GM12873 (cell line): ENCODE measurements around the gene PRG3.

Source experiments
- TF ChIP-seq, protein P1 (sequence below): IDR thresholded peaks from 2 replicates; pipeline ENCODE4 v1.5.1; 2012; ENCODE audit warnings: low read depth, mild to moderate bottlenecking, moderate library complexity, low read length, control low read depth; ENCODE audit not compliant: insufficient read depth; ENCODE audit errors: missing control alignments

The PRG3 gene

DNA sequence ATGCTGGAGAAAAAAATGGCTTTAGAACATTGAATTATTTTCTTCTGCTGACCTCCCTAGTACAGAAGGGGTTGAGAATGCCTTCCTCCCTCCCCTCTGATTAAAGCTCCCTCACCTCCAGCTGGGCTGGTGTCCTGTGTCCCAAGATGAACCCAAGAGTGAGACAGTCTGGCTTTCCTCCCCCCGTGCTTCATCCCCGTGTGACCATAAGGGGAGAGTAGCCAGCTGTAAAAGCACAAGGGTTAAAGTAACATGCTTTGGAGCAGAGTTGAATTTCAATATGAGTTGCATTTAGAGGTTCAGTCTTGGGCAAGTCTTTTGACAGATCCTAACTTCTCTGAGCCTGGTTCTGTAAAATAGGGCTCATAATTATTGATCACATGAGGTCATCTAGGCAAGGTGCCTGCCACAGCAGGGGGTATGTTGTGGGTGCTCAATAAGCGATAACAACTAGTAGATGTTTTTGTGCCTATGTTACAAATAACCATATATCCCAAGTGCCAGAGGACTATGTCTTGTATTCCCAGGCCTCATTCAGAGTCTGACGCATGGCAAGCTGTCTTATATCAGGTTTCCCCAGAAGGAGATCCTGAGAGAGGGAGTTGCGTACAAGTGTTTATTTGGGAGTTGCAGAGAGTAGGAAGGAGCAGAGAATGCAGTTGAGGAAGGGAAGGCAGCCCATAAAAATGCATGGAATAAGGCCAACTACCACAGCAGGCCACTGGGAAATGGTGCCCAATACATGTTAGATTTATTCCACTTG lies 5.4 kb upstream of the PRG3 start:
- TF ChIP-seq, protein P1, sequence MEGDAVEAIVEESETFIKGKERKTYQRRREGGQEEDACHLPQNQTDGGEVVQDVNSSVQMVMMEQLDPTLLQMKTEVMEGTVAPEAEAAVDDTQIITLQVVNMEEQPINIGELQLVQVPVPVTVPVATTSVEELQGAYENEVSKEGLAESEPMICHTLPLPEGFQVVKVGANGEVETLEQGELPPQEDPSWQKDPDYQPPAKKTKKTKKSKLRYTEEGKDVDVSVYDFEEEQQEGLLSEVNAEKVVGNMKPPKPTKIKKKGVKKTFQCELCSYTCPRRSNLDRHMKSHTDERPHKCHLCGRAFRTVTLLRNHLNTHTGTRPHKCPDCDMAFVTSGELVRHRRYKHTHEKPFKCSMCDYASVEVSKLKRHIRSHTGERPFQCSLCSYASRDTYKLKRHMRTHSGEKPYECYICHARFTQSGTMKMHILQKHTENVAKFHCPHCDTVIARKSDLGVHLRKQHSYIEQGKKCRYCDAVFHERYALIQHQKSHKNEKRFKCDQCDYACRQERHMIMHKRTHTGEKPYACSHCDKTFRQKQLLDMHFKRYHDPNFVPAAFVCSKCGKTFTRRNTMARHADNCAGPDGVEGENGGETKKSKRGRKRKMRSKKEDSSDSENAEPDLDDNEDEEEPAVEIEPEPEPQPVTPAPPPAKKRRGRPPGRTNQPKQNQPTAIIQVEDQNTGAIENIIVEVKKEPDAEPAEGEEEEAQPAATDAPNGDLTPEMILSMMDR, result no peak

DNA sequence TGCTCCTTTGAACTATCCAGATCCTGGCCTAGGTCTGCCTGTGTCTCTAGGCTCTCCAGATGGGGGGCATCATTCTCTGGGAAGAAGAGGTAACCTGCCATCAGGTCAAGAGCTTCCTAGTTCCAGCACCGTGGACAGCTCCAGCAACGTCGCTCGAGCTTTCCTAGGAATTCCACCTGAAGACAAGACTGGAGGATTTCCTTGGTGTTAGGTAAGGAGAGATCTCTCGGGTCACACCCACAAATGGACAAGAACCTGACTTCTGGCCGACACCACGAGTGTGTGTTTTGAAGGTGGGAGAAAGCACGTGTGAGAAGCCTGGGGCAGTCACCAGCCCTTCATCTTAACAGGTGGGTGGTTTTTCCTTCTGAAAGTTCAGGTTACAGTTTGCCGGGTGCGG lies 1.2 kb downstream of the PRG3 start:
- TF ChIP-seq, protein P1, result no peak

DNA sequence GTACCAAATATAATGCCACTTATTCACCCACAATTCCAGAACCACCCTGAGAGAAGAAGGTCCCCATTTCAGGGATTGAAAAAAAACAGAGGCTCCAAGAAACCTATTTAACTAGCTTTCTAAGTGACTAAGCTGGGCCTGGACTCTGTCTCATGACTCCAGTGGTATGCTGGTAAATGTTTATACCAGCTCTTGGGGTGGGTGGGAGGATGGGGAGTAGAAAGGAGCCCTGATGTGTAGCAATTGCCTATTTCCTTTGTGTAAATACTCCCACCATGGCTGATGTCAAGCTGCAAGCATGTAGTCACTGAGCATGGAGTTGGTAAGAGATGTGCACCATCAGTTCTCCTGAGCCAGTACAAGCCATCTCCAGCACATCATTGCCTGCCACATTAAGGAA lies 2.8 kb downstream of the PRG3 start:
- TF ChIP-seq, protein P1, result no peak

DNA sequence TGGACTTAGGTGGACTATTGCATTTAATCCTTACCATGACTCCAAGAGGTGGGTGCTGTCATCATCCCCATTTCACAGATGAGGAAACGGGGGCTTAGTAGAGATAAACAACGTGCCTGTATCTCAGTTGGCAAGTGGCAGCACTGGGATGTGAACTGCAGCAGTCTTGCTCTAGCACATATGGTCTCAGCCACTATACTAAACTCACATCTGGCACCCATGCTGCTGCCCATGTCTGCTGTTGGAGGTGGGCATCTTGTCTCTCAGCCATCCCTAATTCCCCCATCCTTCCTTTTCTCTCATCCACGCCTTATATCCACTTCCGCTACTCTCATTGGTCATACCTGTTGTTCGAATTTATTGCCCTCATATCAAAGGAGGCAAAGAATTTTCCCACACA lies 3.8 kb downstream of the PRG3 start:
- TF ChIP-seq, protein P1, result no peak

DNA sequence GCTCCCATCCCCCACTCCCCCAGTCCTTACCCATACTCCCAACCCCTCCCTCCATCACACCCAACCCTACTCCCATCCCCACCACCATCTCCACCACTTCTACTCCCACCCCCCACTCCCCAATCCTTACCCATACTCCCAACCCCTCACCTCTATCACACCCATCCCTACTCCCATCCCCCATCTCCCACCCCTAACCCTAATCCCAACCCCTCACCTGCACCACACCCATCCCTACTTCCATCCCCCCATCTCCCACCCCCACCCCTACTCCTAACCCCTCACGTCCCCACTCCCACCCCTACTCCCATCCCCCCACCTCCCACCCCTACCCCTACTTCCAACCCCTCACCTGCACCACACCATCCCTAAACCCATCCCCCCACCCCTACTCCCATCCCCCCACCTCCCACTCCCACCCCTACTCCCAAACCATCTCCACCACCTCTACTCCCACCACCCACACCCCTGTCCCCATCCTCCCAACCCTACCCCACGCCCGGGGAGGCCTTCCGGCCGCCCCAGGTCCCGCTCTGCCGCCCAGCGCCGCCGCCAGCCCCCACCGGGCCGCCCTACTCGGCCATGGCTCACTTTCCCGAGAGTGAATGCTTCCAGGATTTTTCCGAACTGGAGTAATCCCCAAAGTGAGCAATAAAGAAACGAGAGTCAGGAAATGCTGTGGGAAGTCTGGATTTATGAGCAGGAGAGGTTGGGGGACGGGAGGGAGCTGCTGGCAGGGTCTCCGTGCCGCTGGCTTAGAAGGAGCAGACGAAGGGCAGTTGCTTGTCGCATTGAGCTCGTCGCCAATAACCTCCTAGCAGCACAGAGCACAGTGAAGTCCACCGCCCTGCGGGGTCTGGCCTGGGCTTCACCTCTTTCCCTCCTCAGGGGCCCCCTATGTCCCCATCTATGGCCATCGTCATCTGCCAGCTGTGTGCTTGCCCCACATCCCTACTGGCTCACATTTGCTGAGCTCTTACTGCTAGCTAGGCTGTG lies 4.6 kb downstream of the PRG3 start:
- TF ChIP-seq, protein P1, result no peak

DNA sequence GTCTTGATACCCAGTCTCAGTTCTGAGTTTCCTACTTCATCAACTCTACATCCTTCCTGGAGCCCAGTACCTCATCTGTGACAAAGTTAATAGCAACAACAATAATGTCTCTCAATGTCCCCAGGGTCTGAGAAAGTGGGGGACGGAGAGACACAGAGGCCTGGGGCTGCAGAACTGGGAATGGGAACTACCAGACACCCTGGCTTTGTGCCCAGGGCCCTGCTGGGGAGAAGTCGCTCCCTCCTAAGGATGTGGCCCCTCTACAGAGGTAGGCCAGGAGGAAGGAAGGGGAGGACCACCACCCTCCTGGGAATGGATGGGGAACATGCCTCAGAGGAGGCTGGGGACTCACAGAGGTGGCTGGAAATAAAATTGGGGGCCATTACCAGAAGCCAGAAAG lies 5.5 kb downstream of the PRG3 start:
- TF ChIP-seq, protein P1, result no peak

DNA sequence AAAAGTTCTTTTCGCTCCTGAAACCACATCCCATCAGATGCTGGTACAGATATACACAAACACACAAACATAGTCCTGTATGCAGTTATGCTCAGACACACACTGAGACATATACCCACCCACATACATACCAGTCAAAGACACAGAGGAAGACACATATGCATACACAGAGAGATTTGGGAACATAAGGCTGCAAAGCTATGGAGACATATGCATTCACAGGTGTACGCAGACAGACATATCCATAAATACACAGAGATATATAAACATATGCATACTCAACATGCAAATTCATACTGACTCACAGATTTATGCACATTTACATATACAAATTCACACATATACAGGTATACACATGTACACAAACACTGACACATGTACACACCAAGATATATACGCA lies 6.0 kb downstream of the PRG3 start:
- TF ChIP-seq, protein P1, result no peak
